HepG2 (cell line): ENCODE data around the gene SLC13A2. TPM values are rescaled to one million over a fixed set of nuclear protein-coding genes. Genes with fewer than 3 reads are reported as not detected.

Experiments
- ATAC-seq: fragments of 200-7000 bp; cut with Tn5 transposase; 3 replicates; pipeline ENCODE4 v1.9.1; 2020; ENCODE audit warnings: mild to moderate bottlenecking, moderate library complexity
- BruUV-seq: library from RNA; stranded (reverse); fragments of 400-500 nt; replicated peaks from 2 replicates; lab custom pipeline; 2021; lab: Mats Ljungman, UMichigan
- CTCF ChIA-PET: fragments of 300-600 bp; formaldehyde crosslinking; extraction: SDS; loops from one replicate; lab custom pipeline; 2021; ENCODE audit warnings: low total read pairs, inconsistent platforms, low intra/inter-chr PET ratio; lab: Yijun Ruan, JAX
- POLR2A ChIA-PET: fragments of 350-600 bp; sonication (Branson Sonifier 250); formaldehyde crosslinking; loops from one replicate; lab custom pipeline; 2020; ENCODE audit warnings: antibody characterized with exemption, inconsistent platforms; lab: Yijun Ruan, JAX
- DNase-seq: peaks from one replicate; pipeline ENCODE4 v3.0.0-alpha.2; 2015; ENCODE audit warnings: low spot score
- FAIRE-seq: peaks from 3 replicates; lab custom pipeline; 2011; peaks lifted over from hg19 to GRCh38; lab: Jason Lieb, UNC
- H2AFZ ChIP-seq: one replicate; pipeline ENCODE4 v1.6.1; 2011; ENCODE audit warnings: low read length, inconsistent platforms
- H3K27ac ChIP-seq: fragments of 300-600 bp; 3 replicates; pipeline ENCODE4 v1.8.0; 2011; ENCODE audit warnings: mixed run types, mild to moderate bottlenecking, mixed read lengths, low read length, inconsistent platforms; ENCODE audit not compliant: insufficient read depth; ENCODE audit errors: extremely low read length
- H3K27me3 ChIP-seq, 2 experiments: fragments of 200-600 bp in 1 of 2; 2 replicates in 1 of 2; 3 replicates in 1 of 2; pipeline versions ENCODE4 v1.6.0 to v1.8.0; 2011; ENCODE audit warnings: low read length in 2 of 2, mild to moderate bottlenecking in 2 of 2, moderate library complexity in 2 of 2, inconsistent platforms in 1 of 2; ENCODE audit not compliant: insufficient read depth in 2 of 2, control insufficient read depth in 1 of 2
- H3K36me3 ChIP-seq, 2 experiments: fragments of 200-600 bp in 1 of 2; replicated peaks in 1 of 2; 2 replicates in 1 of 2; 3 replicates in 1 of 2; pipeline versions ENCODE4 v1.5.1 to v1.8.0; 2011; ENCODE audit warnings: low read length in 2 of 2, inconsistent platforms in 1 of 2; ENCODE audit not compliant: insufficient read depth in 2 of 2, control insufficient read depth in 1 of 2
- H3K4me1 ChIP-seq: 2 replicates; pipeline ENCODE4 v1.5.1; 2012; ENCODE audit warnings: low read length, inconsistent platforms; ENCODE audit not compliant: insufficient read depth
- H3K4me2 ChIP-seq: 2 replicates; pipeline ENCODE4 v1.6.0; 2011; ENCODE audit warnings: low read depth, low read length, inconsistent platforms
- H3K4me3 ChIP-seq, 3 experiments: fragments of 200-600 bp in 1 of 3; sonication (generic), shearing (Covaris generic) in 1 of 3; replicated peaks in 1 of 3; 2 replicates each; pipeline ENCODE4 v1.5.1; 2011 to 2016; ENCODE audit warnings: low read length in 3 of 3, inconsistent platforms in 2 of 3, low read depth in 2 of 3, mild to moderate bottlenecking in 2 of 3, control low read depth in 1 of 3, mixed read lengths in 1 of 3; ENCODE audit not compliant: insufficient read depth in 1 of 3
- H3K79me2 ChIP-seq: one replicate; pipeline ENCODE4 v1.6.1; 2011; ENCODE audit warnings: low read length, inconsistent platforms; ENCODE audit not compliant: insufficient read depth
- H3K9ac ChIP-seq: 2 replicates; pipeline ENCODE4 v1.6.0; 2011; ENCODE audit warnings: mild to moderate bottlenecking, low read depth, low read length, inconsistent platforms; ENCODE audit not compliant: insufficient read depth
- H3K9me3 ChIP-seq: 2 replicates; pipeline ENCODE4 v1.5.1; 2012; ENCODE audit warnings: mild to moderate bottlenecking, low read length
- H4K20me1 ChIP-seq: 2 replicates; pipeline ENCODE4 v1.6.0; 2011; ENCODE audit warnings: inconsistent platforms, mild to moderate bottlenecking, low read length, moderate library complexity; ENCODE audit not compliant: insufficient read depth
- IRX3 ChIP-seq: sonication (generic); formaldehyde crosslinking; IDR thresholded peaks from 2 replicates; pipeline ENCODE4 v1.8.1; 2023; ENCODE audit warnings: mild to moderate bottlenecking, low read depth, missing genetic modification reagents, borderline replicate concordance
- RCOR2 ChIP-seq: IDR thresholded peaks from 2 replicates; pipeline ENCODE4 v1.6.1; 2016; ENCODE audit warnings: missing biosample characterization, missing genetic modification reagents
- ZFP82 ChIP-seq: sonication (generic); formaldehyde crosslinking; IDR thresholded peaks from 2 replicates; pipeline ENCODE4 v1.5.1; 2020; ENCODE audit warnings: mild to moderate bottlenecking, missing genetic modification reagents, borderline replicate concordance
- ZKSCAN5 ChIP-seq: sonication (generic); formaldehyde crosslinking; IDR thresholded peaks from 2 replicates; pipeline ENCODE4 v1.5.1; 2020; ENCODE audit warnings: mild to moderate bottlenecking, missing genetic modification reagents
- ZNF572 ChIP-seq: sonication (generic); formaldehyde crosslinking; IDR thresholded peaks from 2 replicates; pipeline ENCODE4 v1.5.1; 2020; ENCODE audit warnings: mild to moderate bottlenecking, missing genetic modification reagents
- WGBS: methylation state at CpG from one replicate; pipeline ENCODE4 v1.1.6; 2017; ENCODE audit warnings: low lambda C conversion rate; 5-methylcytosine and 5-hydroxymethylcytosine counted together
- in situ Hi-C: cut with HindIII; loops from 2 replicates; pipeline ENCODE4 v1.10.0; 2017; ENCODE audit warnings: low pct_unique_long_range_greater_than_20kb; ENCODE audit not compliant: extremely low pct_ligation_motif_present
- intact Hi-C: fragments of 100-400 bp; cut with micrococcal nuclease; formaldehyde crosslinking; loops from one replicate; pipeline ENCODE4 v1.10.0; 2022; ENCODE audit not compliant: unreplicated experiment
- polyA plus RNA-seq, 8 experiments: library from polyadenylated mRNA; depleted of rRNA in 3 of 8; stranded (reverse) in 7 of 8; unstranded in 1 of 8; fragments of >200 nt; fragmentation: Illumina TruSeq in 4 of 8; extraction: Trizol in 4 of 8; gene quantifications; 2 replicates each; pipeline versions ENCODE4 v1.2.1 to v1.2.3, GENCODE V29; 2011 to 2016; ENCODE audit warnings: low read depth in 4 of 8, missing spikeins in 1 of 8, mixed read lengths in 1 of 8; ENCODE audit not compliant: insufficient read depth in 1 of 8
- total RNA-seq, 5 experiments: library from RNA; depleted of rRNA; stranded (reverse); fragments of >200 nt; fragmentation: Illumina TruSeq; extraction: Trizol; gene quantifications; 2 replicates each; pipeline ENCODE4 v1.2.3, GENCODE V29; 2016; ENCODE audit warnings: low read depth in 1 of 5
- TF ChIP-seq, protein P1 (sequence below): sonication (generic); formaldehyde crosslinking; IDR thresholded peaks from 2 replicates; pipeline ENCODE4 v1.4.0; 2020; ENCODE audit warnings: missing genetic modification reagents, mild to moderate bottlenecking, borderline replicate concordance
- TF ChIP-seq, protein P2 (sequence below), 2 experiments: fragments of 450-650 bp in 1 of 2; sonication (generic) in 1 of 2; formaldehyde crosslinking in 1 of 2; IDR thresholded peaks; 2 replicates each; pipeline versions ENCODE4 v1.6.1 to v1.8.0; 2016 to 2022; ENCODE audit warnings: antibody characterized with exemption in 1 of 2, mild to moderate bottlenecking in 1 of 2, missing genetic modification reagents in 1 of 2
- TF ChIP-seq, protein P3 (sequence below): sonication (generic); formaldehyde crosslinking; IDR thresholded peaks from 2 replicates; pipeline ENCODE4 v1.5.0; 2020; ENCODE audit warnings: missing genetic modification reagents

Gene SLC13A2
- total and polyA plus RNA-seq, 2 of the 13 experiments (the other 11 are each of a cell fraction or from before 2014, with no cell fraction given), result 0.07 TPM; not detected in 1

DNA sequence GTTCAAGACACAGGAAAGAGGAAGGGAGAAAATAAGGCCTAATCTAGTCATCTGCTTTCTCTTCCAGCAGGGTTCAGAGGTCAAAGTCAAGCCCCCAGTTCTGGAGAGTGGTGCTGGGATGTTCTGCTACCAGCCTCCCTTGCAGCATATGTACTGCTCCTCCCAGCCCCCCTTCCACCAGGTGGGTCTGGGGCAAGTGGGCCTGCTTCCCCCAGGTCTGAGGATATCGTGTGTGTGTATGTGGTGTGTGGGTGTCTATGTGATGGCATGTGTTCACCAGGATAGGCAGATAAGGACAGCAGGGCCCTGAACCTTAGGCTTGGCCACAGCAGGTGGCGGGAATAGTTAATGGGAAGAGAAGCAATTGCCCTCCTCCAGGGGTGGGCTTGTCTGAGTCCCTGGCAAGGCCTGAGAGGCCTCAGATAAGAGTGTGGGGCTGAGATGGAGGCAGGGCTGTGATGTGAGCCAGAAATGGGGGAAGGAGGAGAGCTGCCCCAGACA, 53.8 kb downstream of the SLC13A2 start:
- H3K4me1 ChIP-seq, result peaks cover 37% of the 10 kb centered on the region
- CTCF ChIA-PET, result no interaction called here
- H4K20me1 ChIP-seq, result no peaks in the 10 kb centered on the region
- TF ChIP-seq, protein P1, sequence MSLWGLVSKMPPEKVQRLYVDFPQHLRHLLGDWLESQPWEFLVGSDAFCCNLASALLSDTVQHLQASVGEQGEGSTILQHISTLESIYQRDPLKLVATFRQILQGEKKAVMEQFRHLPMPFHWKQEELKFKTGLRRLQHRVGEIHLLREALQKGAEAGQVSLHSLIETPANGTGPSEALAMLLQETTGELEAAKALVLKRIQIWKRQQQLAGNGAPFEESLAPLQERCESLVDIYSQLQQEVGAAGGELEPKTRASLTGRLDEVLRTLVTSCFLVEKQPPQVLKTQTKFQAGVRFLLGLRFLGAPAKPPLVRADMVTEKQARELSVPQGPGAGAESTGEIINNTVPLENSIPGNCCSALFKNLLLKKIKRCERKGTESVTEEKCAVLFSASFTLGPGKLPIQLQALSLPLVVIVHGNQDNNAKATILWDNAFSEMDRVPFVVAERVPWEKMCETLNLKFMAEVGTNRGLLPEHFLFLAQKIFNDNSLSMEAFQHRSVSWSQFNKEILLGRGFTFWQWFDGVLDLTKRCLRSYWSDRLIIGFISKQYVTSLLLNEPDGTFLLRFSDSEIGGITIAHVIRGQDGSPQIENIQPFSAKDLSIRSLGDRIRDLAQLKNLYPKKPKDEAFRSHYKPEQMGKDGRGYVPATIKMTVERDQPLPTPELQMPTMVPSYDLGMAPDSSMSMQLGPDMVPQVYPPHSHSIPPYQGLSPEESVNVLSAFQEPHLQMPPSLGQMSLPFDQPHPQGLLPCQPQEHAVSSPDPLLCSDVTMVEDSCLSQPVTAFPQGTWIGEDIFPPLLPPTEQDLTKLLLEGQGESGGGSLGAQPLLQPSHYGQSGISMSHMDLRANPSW (CRISPR knock-in tag), result no peak
- TF ChIP-seq ZNF572, result no peak
- TF ChIP-seq, protein P2, sequence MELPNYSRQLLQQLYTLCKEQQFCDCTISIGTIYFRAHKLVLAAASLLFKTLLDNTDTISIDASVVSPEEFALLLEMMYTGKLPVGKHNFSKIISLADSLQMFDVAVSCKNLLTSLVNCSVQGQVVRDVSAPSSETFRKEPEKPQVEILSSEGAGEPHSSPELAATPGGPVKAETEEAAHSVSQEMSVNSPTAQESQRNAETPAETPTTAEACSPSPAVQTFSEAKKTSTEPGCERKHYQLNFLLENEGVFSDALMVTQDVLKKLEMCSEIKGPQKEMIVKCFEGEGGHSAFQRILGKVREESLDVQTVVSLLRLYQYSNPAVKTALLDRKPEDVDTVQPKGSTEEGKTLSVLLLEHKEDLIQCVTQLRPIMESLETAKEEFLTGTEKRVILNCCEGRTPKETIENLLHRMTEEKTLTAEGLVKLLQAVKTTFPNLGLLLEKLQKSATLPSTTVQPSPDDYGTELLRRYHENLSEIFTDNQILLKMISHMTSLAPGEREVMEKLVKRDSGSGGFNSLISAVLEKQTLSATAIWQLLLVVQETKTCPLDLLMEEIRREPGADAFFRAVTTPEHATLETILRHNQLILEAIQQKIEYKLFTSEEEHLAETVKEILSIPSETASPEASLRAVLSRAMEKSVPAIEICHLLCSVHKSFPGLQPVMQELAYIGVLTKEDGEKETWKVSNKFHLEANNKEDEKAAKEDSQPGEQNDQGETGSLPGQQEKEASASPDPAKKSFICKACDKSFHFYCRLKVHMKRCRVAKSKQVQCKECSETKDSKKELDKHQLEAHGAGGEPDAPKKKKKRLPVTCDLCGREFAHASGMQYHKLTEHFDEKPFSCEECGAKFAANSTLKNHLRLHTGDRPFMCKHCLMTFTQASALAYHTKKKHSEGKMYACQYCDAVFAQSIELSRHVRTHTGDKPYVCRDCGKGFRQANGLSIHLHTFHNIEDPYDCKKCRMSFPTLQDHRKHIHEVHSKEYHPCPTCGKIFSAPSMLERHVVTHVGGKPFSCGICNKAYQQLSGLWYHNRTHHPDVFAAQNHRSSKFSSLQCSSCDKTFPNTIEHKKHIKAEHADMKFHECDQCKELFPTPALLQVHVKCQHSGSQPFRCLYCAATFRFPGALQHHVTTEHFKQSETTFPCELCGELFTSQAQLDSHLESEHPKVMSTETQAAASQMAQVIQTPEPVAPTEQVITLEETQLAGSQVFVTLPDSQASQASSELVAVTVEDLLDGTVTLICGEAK (IDR thresholded peaks at IDR 0.05), result no peak
- TF ChIP-seq, protein P2 (CRISPR knock-in tag; IDR thresholded peaks at IDR 0.05), result no peak
- TF ChIP-seq ZFP82 (CRISPR knock-in tag), result no peak
- TF ChIP-seq RCOR2 (CRISPR knock-in tag), result no peak
- TF ChIP-seq ZKSCAN5 (CRISPR knock-in tag), result no peak
- TF ChIP-seq, protein P3, sequence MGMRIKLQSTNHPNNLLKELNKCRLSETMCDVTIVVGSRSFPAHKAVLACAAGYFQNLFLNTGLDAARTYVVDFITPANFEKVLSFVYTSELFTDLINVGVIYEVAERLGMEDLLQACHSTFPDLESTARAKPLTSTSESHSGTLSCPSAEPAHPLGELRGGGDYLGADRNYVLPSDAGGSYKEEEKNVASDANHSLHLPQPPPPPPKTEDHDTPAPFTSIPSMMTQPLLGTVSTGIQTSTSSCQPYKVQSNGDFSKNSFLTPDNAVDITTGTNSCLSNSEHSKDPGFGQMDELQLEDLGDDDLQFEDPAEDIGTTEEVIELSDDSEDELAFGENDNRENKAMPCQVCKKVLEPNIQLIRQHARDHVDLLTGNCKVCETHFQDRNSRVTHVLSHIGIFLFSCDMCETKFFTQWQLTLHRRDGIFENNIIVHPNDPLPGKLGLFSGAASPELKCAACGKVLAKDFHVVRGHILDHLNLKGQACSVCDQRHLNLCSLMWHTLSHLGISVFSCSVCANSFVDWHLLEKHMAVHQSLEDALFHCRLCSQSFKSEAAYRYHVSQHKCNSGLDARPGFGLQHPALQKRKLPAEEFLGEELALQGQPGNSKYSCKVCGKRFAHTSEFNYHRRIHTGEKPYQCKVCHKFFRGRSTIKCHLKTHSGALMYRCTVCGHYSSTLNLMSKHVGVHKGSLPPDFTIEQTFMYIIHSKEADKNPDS (CRISPR knock-in tag), result no peak
- TF ChIP-seq IRX3 (CRISPR knock-in tag), result no peak
- TF ChIP-seq, all 625 proteins: peak for 0
- BruUV-seq, result no TSS peak
- FAIRE-seq (no peak), ATAC-seq (no peak), DNase-seq (no peak)
- Histone ChIP-seq H2AFZ (no peak overlapping the region), H3K9me3 (no peaks in the 10 kb centered on the region), H3K4me2 (no peak overlapping the region), H3K79me2 (no peaks in the 10 kb centered on the region), H3K27ac (no peak overlapping the region), H3K36me3 (no peaks in the 10 kb centered on the region), H3K27me3 (peaks cover 9 to 36% of the 10 kb centered on the region in 2 experiments; a peak in 4 of 5 replicates), H3K4me3 (no peak overlapping the region), H3K9ac (no peak overlapping the region)
- POLR2A ChIA-PET, result no interaction called here
- in situ Hi-C loops, result no loop called here
- 42% methylated on average over 2 of the region's 2 CpGs for WGBS
- intact Hi-C loops, result loop anchor here (5.0 kb wide), 1 partner anchor 740 kb away; no protein-coding TSS in a partner anchor
